LNCaP clone FGC (cell line): ENCODE results near the gene C1QL1.

Experiments
- DNase-seq: peaks from one replicate; pipeline ENCODE4 v3.0.0-alpha.2; 2011; ENCODE audit warnings: low read depth
- H3K4me3 ChIP-seq: 2 replicates; pipeline ENCODE4 v1.5.1; 2011; ENCODE audit warnings: mild to moderate bottlenecking, low read depth, low read length, control low read depth
- TF ChIP-seq, protein P1 (sequence below): IDR thresholded peaks from 2 replicates; pipeline ENCODE4 v1.5.1; 2012; ENCODE audit warnings: mild to moderate bottlenecking; ENCODE audit not compliant: control insufficient read depth, insufficient read depth; ENCODE audit errors: extremely low read depth

The C1QL1 gene

DNA sequence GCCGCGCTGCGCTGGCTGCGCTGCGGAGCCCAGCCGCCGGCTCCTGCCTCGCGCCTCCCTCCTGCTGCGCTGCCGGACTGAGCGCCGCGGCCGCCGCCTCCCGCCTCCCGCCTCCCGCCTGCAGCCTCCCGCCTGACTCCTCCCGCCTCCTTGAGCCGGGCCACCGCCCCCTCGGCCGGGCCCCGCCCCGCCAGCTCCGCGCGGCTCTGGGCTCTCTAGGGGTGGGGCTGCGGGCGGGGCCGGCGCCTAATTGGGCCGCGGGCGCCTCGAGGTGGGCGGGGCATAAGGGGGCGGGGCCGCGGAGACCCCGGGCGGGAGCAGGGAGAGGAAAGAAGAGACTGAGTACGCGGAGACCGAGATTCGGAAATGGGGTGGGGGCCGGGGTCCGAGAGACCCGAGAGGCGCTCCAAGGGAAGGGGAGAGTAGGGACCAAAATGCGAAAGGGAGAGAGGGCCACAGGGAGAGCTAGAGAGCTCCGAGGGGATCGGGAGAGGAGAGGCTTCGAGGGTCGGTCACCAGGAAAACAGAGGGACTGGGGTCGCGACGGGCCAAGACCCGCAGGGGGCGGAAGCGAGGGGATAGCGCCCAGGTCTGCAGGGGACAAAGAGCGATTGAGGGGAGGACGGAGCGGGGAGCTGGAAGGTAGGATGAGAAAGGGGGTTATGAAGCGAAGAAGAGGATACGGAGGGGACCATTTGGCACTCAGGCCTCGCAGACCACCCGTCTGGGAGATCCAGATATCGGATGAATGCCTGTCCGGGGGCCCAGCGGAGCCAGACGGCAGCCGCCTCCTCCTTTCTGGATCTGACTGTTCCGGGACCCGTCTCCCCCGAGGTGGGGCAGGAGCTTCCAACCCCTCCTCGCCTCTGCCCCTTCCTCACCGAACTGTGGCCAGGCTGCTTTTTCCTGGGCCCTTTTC, at the start of gene C1QL1:
Gene C1QL1 (minus strand): TSS at position 79 of the 919 bp plus-strand sequence. CDS start 255 bp downstream, outside the sequence.
- peak within 1 kb of the TSS; percentile 52 for H3K4me3 ChIP-seq
- TF ChIP-seq, protein P1, sequence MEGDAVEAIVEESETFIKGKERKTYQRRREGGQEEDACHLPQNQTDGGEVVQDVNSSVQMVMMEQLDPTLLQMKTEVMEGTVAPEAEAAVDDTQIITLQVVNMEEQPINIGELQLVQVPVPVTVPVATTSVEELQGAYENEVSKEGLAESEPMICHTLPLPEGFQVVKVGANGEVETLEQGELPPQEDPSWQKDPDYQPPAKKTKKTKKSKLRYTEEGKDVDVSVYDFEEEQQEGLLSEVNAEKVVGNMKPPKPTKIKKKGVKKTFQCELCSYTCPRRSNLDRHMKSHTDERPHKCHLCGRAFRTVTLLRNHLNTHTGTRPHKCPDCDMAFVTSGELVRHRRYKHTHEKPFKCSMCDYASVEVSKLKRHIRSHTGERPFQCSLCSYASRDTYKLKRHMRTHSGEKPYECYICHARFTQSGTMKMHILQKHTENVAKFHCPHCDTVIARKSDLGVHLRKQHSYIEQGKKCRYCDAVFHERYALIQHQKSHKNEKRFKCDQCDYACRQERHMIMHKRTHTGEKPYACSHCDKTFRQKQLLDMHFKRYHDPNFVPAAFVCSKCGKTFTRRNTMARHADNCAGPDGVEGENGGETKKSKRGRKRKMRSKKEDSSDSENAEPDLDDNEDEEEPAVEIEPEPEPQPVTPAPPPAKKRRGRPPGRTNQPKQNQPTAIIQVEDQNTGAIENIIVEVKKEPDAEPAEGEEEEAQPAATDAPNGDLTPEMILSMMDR = no peak
- DNase-seq = peak; percentile 35

- no peak overlapping the region for H3K4me3 ChIP-seq
- DNase-seq = no peak
- TF ChIP-seq, protein P1 = peak; percentile 52
Measured at GRCh38 chr17:45016823-45017222, 48.7 kb upstream of the C1QL1 start.

DNA sequence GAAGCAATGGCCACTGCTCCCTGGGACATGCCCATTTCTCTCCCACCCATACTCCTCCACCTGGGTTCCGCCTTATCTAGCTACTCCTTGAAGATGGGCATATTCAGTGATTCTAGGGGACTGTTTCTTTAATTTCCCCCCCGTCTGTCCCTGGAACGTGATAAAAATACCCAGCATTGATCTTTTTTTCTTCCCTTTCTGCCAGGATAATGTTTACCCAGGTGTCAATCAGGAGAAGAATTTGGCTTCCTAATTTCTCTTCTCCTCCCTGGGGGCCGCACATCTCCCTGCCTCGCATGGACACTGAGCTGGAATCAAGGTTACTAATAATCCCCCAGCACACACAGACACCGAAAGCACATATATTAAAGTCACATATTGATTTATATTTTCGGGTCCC, 48.1 kb upstream of the C1QL1 start:
- TF ChIP-seq, protein P1 = no peak
- no peak overlapping the region for H3K4me3 ChIP-seq
- DNase-seq = no peak

DNA sequence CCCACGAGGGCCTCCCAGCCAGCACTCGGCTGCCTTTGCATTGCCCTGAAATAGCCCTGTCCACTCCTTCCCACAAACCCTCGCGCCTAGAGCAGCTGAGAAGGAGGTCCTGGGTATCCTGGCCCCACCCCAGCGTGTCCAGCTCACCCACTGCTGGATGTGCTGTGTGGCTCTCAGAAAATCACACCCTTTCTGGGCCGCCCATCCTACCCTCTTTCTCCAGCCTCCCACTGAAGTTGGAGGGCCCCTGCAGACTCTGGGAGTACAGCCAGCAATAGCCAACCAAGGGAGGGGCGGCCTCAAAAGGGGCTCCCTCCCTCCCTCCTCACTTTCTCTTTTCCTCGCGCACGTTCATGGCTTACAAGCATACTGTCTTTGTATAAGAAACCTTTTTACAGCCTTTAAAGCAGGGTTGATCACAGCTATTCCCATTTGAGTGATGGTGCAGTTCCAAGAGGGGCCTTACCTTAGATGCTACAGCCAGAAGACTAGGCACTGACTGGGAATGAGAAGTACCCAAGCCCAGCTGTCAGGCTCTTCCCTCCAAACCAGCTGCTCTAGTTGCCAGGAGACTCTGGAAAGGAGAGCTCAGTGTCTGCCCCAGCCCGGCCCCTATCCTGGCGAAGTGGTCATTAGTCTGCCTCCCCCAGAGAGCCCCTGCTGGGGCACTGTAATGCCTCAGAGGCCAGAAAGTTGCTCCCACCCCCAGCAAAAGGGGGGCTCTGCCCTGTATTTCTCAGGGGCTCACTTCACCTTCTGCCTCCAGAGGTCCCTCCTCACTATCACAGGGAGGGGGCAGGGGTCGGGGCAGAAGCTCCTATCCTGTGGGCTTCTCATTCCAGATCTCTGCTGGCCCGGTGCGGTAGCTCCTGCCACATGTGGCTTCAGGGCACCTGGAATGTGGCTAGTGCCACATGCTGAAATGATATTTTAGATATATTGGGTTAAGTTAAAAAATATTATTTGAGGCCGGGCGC, 45.2 kb upstream of the C1QL1 start:
- TF ChIP-seq, protein P1 = no peak
- no peak for DNase-seq
- no peak overlapping the region for H3K4me3 ChIP-seq

- no peak for DNase-seq
- H3K4me3 ChIP-seq = no peak overlapping the region
- TF ChIP-seq, protein P1 = no peak
Measured at GRCh38 chr17:45011767-45012166, 43.7 kb upstream of the C1QL1 start.

GRCh38 chr17:45009676-45010467, 41.8 kb upstream of the C1QL1 start:
- no peak overlapping the region for H3K4me3 ChIP-seq
- TF ChIP-seq, protein P1 = no peak
- DNase-seq = no peak
